HL-60 (cell line): Measurements from ENCODE around the gene IKZF3.

Experiments
- DNase-seq, 2 experiments: peaks; one replicate each; pipeline ENCODE4 v3.0.0-alpha.2; 2010 to 2020; ENCODE audit warnings: low read depth in 1 of 2, low spot score in 1 of 2
- H3K27ac ChIP-seq: fragments of 250-450 bp; sonication (Bioruptor Pico); replicated peaks from 2 replicates; pipeline ENCODE4 v1.5.1; 2020; ENCODE audit warnings: mild to moderate bottlenecking, moderate library complexity
- H3K27me3 ChIP-seq: fragments of 250-450 bp; sonication (Bioruptor Pico); 2 replicates; pipeline ENCODE4 v1.5.1; 2021; ENCODE audit warnings: mild to moderate bottlenecking, moderate library complexity; ENCODE audit not compliant: insufficient read depth, poor library complexity, severe bottlenecking
- H3K4me3 ChIP-seq: replicated peaks from 2 replicates; pipeline ENCODE4 v1.5.1; 2011; ENCODE audit warnings: mild to moderate bottlenecking, control low read depth, low read length; ENCODE audit not compliant: insufficient read depth
- GABPA ChIP-seq: IDR thresholded peaks from 2 replicates; pipeline ENCODE4 v1.6.1; 2012; ENCODE audit warnings: low read depth
- POLR2AphosphoS5 ChIP-seq: IDR thresholded peaks from 2 replicates; pipeline ENCODE4 v1.6.1; 2012; ENCODE audit warnings: low read depth
- REST ChIP-seq: IDR thresholded peaks from 2 replicates; pipeline ENCODE4 v1.6.1; 2012; ENCODE audit warnings: low read depth; ENCODE audit not compliant: insufficient replicate concordance
- SPI1 ChIP-seq: IDR thresholded peaks from 2 replicates; pipeline ENCODE4 v1.6.1; 2012; ENCODE audit warnings: low read depth, mild to moderate bottlenecking, borderline replicate concordance
- TF ChIP-seq, protein P1 (sequence below): IDR thresholded peaks from one replicate; pipeline ENCODE4 v1.5.1; 2011; ENCODE audit warnings: low read length, control low read depth, inconsistent platforms; ENCODE audit not compliant: insufficient read depth

Gene IKZF3

GRCh38 chr17:39834017-39834416 is 30.1 kb downstream of the IKZF3 start:
- H3K4me3 ChIP-seq, result no peak overlapping the region
- TF ChIP-seq POLR2AphosphoS5, result no peak
- no peak for TF ChIP-seq SPI1
- no peak for TF ChIP-seq GABPA
- no peak for TF ChIP-seq REST
- TF ChIP-seq, protein P1, sequence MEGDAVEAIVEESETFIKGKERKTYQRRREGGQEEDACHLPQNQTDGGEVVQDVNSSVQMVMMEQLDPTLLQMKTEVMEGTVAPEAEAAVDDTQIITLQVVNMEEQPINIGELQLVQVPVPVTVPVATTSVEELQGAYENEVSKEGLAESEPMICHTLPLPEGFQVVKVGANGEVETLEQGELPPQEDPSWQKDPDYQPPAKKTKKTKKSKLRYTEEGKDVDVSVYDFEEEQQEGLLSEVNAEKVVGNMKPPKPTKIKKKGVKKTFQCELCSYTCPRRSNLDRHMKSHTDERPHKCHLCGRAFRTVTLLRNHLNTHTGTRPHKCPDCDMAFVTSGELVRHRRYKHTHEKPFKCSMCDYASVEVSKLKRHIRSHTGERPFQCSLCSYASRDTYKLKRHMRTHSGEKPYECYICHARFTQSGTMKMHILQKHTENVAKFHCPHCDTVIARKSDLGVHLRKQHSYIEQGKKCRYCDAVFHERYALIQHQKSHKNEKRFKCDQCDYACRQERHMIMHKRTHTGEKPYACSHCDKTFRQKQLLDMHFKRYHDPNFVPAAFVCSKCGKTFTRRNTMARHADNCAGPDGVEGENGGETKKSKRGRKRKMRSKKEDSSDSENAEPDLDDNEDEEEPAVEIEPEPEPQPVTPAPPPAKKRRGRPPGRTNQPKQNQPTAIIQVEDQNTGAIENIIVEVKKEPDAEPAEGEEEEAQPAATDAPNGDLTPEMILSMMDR, result no peak
- DNase-seq, result no peak
- H3K27ac ChIP-seq, result no peak overlapping the region
- H3K27me3 ChIP-seq, result no peaks in the 10 kb centered on the region

- TF ChIP-seq REST (no peak), SPI1 (no peak), GABPA (no peak), POLR2AphosphoS5 (no peak)
- TF ChIP-seq, protein P1, result no peak
- H3K4me3 ChIP-seq, result no peak overlapping the region
These were observed 32.5 kb downstream of the IKZF3 start for GRCh38 chr17:39831588-39831987.

DNA sequence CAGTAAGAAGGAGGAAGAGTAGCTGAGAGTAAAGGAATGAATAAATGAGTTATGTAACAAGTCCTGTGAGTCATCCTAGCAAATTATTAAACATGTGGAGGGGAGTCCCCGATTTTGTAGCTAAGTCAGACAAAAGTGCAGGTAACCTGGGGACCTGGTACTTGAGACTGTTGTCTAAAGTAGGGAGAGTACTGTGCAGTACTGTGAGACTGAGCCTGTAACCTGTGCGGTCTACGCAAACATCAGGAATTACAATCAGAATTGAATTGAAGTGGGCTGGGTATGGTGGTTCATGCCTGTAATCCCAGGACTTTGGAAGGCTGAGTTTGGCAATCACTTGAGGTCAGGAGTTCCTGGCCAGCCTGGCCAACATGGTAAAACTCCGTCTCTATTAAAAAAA is 35.7 kb downstream of the IKZF3 start:
- no peak for DNase-seq
- Histone ChIP-seq H3K27ac (no peak overlapping the region), H3K4me3 (no peak overlapping the region), H3K27me3 (no peaks in the 10 kb centered on the region)
- TF ChIP-seq GABPA (no peak), POLR2AphosphoS5 (no peak), SPI1 (no peak), REST (no peak)
- TF ChIP-seq, protein P1, result no peak

More at GRCh38 chr17:39831588-39831987, 32.5 kb downstream of the IKZF3 start:
- Histone ChIP-seq H3K27ac (no peak overlapping the region), H3K27me3 (no peaks in the 10 kb centered on the region)
- DNase-seq, result no peak
